GM18526 (cell line): ENCODE measurements around the gene CACNB2.

ENCODE experiments used
- POLR2A ChIP-seq: IDR thresholded peaks from 3 replicates; pipeline ENCODE4 v1.6.1; 2011; ENCODE audit not compliant: insufficient read length; ENCODE audit errors: extremely low read depth

CACNB2 gene

DNA sequence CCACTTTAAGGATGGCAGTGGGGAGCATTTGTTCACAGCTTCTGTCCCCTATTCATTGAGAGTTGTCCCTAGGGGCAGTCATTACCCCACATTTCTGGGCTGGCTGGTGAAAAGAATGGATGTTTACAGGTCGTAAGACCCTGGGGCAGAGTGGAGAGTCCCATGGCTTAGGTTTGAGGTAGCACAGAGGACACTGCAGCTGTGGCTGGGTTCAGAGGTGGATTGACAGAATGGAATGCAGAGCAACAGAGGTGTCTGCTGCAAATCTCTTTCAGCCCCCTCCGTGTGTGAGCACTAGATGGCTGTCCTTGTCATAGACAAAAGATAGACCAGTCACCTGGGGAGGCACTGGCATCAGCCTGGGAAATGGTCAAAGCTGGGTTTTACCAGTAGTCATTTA lies 141.9 kb downstream of the CACNB2 start:
- TF ChIP-seq POLR2A = no peak

DNA sequence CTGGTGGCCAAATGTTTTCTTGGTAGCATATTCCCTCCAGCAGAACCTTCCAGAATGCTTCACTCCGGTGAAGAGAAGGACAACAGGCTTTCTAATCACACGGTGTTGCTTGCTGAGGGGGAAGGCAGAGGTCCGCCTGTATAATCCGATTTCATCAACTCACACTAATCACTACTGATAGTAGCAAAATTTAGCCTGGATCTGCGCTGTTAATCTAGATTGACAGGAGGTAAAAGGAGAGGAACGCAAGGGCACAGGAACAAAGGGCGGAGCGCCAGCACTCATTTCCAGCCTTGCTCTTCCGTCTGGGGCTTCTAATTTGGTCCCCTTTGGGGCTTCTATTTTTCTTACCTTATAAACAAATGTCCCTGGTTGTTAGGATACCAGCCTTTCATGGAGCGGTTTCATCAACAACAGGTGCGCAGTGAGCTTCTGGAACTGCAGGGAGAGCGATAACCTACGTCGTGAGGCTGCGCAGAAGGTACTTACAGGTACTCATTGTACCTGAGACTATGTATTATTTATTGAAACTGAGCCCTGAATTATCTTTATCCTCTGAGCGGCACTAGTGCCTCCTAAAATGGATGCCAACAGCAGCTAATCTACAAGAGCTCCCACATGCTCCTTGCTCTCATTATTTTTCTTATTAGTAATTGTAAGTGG lies 150.6 kb downstream of the CACNB2 start:
- no peak for TF ChIP-seq POLR2A

DNA sequence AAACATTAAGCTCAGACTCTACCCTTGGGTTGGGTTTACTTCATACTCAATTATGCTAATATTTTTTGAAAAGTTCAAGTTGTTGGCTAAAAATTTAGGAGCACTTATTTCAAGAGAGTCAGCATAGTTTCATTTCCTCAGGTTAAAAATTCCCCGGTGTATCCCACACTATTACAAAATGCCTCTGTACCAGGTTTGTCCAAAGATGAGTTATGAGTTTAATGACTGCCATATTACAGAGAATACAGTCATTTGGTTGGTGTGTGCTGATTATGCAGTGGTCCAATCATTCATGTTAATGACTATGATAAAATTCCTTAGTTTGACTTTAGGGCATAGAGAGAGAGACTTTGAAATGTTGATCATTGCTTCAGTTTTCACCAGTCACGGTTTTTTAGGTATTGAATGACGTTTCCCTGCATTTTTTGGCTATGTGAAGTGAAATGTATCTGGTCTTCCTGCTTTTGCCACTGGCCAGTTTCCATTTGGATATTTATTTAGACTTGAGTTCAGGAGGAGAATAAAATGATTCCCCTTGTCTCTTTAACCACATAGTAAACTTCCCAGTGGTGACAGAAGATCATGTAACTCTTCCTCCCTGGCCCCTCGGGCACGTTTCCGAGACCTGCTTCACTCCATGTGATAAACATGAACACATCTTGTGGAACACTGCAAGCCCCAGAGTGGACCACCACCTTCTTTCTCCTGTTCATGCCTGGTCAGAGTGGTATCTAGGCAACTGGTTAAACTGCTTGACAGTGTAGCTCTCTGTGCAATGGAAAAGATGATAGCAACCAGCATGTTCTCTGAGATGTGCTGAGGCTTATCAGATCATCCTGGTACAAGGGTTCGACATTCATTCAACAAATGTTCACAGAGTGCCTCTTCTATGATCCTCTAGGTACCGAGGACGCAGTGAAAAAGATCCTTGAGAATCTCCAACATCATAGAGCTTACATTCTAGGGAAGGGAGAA lies 153.6 kb downstream of the CACNB2 start:
- TF ChIP-seq POLR2A = no peak

DNA sequence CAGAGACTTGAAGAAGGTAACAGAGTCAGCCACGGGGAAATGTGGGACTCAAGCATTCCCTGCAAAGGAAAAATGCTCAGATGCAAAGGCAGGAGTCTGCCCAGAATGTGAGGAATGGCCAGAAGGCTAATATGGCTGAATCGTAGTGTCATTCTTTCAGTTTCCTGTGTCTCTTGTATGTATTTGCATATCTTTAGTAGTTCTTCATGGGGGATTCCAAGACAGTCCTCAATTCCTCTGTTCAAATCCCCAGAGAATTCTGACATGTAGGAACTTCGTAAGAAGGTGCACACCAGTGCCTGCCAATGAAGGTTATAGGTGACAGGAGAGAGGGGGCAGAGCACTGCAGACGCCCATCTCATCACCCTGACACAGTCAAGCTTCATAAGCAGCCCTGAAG lies 154.4 kb downstream of the CACNB2 start:
- no peak for TF ChIP-seq POLR2A

DNA sequence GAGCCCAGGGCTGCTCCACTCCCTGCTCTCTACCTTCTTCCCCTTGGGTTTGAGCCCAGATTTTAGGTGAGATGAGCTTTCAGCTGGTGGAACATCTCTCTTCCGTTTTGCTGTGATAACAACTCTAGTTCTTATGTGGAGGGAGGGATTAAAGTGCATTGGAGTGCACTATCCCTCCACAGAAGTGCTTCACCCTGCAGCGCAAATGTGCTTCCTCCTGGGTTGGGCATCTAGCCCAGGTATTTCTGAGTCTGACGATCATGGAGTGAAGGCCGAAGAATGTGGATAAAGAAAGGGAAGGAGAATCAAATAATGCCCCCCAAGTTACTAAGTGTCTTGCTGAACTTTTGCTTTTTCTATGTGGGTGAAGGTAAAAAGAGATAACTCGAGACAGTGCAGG lies 157.4 kb downstream of the CACNB2 start:
- TF ChIP-seq POLR2A = no peak

DNA sequence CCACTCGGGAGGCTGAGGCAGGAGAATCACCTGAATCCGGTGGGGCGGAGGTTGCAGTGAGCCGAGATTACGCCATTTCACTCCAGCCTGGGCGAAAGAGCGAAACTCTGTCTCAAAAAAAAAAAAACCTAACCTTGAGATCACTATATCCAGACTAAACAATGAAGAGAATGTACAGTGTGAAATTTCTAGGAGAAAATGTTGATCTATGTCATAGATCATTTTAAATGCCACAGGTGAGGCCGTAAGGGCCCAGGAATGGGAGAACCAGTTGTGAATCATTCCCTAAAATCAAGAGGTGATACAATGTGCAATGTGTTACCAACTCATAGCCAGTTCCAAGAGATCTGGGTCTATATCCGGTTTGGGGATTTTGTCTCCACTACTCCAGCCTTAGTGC lies 158.0 kb downstream of the CACNB2 start:
- TF ChIP-seq POLR2A = no peak

DNA sequence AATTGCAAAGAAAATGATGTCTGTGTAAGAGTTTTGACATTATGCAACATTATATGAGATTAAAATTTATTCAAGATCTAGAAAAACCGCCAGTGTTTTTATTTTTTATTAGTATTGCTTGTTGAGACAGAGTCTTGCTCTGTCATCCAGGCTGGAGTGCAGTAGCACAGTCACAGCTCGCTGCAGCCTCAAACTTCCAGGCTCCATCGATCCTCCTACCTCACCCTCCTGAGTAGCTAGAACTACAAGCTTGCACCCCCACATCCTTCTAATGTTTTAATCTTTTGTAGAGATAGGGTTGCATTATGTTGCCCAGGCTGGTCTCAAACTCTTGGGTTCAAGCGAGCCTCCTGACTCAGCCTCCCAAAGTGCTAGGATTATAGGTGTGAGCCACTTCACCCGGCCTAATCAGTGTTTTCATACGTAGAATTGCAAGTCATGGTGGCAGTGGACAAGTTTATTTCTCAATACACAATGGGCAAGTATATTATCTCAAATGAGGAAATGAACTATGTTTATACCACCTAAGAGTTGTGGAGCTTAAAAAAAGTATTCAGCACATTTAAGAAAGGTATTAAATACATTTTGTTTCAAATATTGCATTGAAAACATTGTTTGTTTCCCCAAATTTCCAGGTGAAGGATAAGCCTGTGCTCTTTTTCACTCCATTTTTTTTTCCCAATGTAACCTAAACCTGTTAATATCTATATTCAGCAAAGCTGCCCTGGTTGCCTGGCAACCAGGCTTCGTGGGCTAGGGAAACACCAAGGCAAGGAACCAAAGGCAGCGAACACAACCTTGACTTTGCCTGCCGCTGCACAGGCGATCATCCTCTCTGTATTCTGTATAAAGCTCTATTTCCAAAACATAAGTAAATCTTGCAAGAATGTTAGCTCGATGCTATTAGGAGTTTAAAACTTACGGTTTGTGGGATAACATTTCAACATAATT lies 163.9 kb downstream of the CACNB2 start:
- no peak for TF ChIP-seq POLR2A

DNA sequence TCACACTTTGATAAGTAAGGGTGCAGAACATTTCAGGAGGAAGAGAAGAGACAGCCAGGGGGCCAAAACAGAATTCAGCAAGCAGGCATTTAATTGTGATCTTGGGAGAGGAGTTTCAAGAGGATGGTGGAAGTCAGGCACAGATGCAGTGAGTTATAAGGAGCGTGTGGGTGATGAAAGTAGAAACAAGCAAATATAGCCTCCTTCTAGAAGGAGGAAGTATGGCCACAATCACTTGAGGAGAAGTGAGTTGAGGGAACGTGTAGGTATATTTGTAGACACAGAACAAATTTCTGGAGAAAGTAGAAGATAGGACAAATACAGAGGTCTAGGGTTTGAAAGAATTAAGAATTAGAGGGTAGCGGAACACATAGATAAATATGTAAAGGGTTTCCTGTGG lies 165.8 kb downstream of the CACNB2 start:
- TF ChIP-seq POLR2A = no peak

DNA sequence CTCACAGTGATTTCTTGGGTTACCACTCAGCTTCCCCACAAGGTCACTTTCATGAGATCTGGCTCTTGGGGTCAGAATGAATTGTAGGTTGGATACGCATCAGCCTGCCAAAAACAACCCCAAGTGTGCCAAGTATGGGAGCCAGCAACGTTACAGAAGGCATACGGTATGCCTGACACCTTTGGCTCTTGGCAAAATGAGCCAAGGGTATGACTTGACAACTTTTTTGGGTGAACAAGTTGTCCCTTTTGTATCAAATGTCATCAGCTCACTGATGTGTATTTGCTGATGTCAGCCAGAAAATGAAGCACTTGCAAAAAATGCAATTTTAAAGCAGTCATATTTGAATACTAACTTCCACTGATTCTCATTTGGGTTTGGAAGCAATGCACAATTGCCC lies 168.4 kb downstream of the CACNB2 start:
- TF ChIP-seq POLR2A = no peak

DNA sequence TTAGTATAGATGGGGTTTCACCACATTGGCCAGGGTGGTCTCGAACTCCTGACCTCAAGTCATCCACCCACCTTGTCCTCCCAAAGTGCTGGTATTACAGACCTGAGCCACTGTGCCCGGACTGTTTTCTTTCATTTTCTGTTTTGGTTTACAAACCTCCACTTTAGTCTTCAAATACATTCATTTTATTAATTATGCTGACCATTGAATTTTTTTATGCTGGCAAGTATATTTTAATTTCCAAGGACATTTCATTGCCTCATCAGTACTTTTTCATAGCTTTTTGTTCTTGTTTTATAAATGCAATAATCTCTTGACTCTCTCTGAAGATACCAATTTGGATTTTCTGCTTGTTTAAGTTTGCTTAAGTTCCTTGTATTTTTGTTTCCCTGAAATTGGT lies 170.5 kb downstream of the CACNB2 start:
- no peak for TF ChIP-seq POLR2A

DNA sequence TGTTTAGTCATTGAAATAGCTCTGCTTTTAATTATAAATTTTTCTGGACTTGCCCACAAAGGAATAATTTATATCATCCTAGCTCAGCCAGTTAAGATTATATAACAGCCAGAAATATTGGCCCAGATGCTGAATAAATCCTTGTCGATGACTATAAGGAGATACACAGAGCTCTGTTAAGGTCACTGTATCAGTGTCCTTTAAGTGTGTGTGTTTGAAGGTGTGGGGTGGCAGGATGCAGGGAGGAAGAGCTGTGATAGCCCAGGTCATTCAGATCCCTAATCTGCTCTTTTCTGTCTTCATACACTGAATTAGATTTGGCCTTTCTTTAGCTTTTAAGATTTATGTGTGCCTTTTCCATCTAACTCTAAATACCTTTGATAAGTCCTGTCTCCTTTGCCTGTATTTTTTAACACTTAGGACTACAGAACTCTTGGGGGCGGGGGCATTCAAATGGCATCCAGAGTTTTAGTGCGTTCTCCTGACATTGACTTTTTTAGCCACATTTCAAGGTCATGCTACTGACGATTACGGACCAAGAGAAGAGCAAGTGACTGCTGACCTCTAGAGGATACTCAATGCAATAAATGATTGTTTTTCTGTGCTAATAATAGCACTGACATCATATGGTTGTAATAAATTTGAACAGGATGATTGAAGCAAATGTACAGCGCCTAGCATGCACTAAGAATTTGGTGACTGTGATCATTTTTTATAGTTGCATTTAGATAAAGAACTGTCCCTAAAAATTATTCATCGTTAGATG lies 172.3 kb downstream of the CACNB2 start:
- no peak for TF ChIP-seq POLR2A

DNA sequence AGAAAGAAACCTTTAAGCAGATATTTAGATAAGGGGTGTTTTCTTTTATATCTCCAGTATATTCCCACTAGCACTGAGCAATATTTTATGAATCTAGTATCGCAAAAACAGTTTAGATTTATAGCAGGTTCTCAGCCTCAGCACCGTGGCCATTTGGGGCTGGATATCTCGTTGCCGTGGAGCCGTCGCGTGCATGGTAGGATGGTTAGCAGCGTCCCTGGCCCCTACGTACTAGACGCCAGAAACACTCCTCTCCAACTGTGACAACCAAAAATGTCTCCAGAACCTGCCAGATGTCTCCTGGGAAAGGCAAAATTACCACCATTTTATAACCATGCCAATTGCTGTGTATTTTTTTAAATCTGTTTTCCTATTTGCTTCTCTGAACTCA lies 172.9 kb downstream of the CACNB2 start:
- no peak for TF ChIP-seq POLR2A

DNA sequence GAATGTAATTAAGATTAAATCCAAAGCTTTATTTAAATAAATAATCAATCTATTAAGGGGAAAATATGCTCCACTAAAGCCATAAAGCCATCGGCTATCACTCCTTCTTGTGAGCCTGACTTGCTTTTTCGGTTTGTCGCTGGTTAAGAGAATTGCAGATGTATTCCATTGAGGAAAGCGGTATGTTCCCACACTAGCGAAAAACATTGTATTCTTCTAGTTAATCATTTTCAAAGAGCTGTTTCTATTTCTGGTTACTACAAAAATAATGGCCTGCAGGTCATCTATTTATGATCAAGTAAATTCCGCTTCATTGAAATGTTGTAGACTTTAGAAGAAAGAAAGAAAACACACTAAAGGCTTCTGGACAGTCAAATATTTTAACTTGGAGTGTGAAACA lies 173.4 kb downstream of the CACNB2 start:
- no peak for TF ChIP-seq POLR2A

DNA sequence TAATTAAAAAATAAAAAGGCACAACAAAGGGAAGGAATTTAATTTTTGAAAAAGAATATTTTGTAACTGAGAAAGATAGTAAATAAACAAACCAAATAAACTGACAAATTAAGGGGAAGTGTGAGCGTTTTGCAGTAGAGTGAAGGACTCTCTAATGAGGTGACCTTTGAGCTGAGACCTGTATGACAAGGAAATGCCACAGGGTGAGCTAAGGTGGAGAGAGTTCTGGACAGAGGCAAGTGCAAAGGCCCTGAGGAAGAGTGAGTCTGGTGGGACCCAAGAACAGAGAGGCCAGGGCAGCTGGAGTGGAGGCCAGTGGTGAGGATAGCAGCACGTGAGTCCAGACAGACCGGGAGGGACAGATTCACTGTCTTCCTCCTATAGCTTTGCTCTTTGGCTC lies 179.4 kb downstream of the CACNB2 start:
- TF ChIP-seq POLR2A = no peak

DNA sequence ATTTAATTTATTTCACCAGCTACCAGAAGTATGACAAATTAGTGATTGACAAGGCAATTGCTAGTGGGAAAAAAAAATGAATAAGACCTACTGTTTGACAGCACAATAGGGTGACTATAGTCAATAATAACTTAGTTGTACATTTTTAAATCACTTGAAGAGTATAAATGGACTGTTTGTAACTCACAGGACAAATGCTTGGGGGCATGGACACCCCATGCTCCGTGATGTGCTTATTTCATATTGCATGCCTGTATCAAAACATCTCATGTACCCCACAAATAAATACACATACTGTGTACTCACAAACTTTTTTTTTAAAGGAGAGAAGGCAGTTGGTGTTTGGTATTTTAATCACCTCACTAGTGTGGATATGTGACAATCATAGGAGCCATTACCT lies 181.1 kb downstream of the CACNB2 start:
- TF ChIP-seq POLR2A = no peak
